Measurements from ENCODE around the gene NUB1.

The NUB1 gene

DNA sequence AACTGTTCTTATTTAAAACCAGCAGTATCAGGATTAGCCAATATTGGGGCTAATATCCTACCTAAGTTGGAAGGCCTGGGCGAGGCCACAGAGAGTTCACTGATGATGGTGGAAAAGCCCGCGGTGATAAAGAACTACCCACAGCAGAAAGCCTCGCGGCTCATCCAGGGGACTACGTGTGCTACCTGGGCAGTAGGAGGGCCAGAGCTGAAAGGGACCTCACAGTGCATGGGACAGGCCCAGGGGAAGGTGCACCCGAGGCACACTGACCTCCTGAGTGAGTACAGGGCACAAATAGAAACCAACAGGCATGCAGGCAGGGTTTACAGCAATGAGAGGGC lies 66.9 kb downstream of the NUB1 start:
- Histone ChIP-seq H3K9me3 (ENCODE audit: severe bottlenecking) (no peaks in the 10 kb centered on the region), H3K27ac (no peak overlapping the region), H3K27me3 (ENCODE audit: insufficient read depth, low read depth, severe bottlenecking) (peaks cover 12% of the 10 kb centered on the region), H3K36me3 (no peaks in the 10 kb centered on the region), H3K4me3 (ENCODE audit: low read depth, low read length) (no peak overlapping the region)
- no peak for DNase-seq
- no peak for TF ChIP-seq CTCF (IDR thresholded peaks at IDR 0.05; ENCODE audit: low read depth, low read length)

GRCh38 chr7:151408839-151409666 lies 67.4 kb downstream of the NUB1 start:
- no peaks in the 10 kb centered on the region for H3K36me3 ChIP-seq
- H3K9me3 ChIP-seq (ENCODE audit: severe bottlenecking): no peaks in the 10 kb centered on the region
- H3K27ac ChIP-seq: no peak overlapping the region; the same call in 1 of the 2 replicates
- peaks cover 12% of the 10 kb centered on the region for H3K27me3 ChIP-seq (ENCODE audit: insufficient read depth, low read depth, severe bottlenecking)
- H3K4me3 ChIP-seq (ENCODE audit: low read depth, low read length): peak overlapping the region; percentile 89
- TF ChIP-seq CTCF (IDR thresholded peaks at IDR 0.05; ENCODE audit: low read depth, low read length): no peak
- no peak for DNase-seq

GRCh38 chr7:151409667-151410404 lies 68.2 kb downstream of the NUB1 start, which contains the start of gene WDR86:
TSS of gene WDR86 (minus strand) at chr7:151410038. CDS start at chr7:151409589, 449 bp downstream.
- Histone ChIP-seq H3K27ac (no peak within 1 kb of the TSS; the same call in 1 of the 2 replicates), H3K27me3 (ENCODE audit: insufficient read depth, low read depth, severe bottlenecking) (peaks cover 12% of the 10 kb centered on the region), H3K9me3 (ENCODE audit: severe bottlenecking) (no peaks in the 10 kb centered on the region), H3K4me3 (ENCODE audit: low read depth, low read length) (peak within 1 kb of the TSS; percentile 89), H3K36me3 (no peaks in the 10 kb centered on the region)
- peak; percentile 33 for DNase-seq
- no peak for TF ChIP-seq CTCF (IDR thresholded peaks at IDR 0.05; ENCODE audit: low read depth, low read length)

DNA sequence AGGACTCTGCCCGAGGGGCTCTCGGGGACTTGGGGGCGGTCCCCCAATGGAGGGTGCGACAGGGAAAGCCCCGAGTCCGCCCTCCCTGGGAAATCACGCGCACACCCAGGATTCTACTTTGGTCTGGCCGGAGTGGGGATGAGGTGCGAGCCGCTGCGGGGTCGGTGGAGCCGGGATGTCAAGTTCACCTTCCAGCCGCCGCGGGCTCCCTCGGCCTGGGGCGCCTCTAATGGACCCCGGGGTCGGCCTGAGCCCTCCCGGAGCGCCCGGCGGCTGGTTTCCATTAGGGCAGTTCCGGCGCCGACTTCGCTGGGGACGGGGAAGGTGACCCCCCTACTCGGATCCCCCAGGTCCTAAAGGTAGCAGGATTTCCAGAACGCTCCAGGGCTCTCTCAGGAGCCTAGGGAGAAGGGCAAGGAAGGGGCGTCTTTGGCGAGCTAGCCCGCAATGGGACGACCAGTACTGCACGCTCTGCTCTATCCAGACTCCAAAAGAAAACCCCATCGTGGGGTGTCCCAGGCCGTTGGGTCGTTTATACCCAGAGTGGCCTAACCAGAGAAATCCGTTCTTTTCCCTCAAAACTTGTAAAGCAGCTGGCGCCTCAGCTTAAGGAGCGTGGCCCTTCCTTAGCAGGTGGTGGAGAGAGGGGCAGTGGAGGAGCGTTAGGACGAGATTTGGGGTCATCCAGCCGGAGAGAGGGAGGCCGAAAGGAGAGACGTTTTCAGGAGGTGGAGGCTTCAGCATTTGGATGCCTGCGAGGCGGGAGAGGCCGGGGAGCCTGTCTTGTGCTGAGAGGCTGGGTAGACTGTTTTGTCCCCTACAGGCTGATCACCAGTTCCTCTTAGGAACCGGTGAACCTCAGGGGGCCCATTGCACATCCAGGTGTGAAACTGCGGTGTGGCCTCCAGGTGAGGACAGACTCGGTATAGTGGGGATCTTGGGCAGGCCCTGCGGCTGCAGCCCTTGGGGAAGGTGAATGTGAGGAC lies 69.1 kb downstream of the NUB1 start:
- DNase-seq: peak; percentile 66
- no peak for TF ChIP-seq CTCF (IDR thresholded peaks at IDR 0.05; ENCODE audit: low read depth, low read length)
- H3K4me3 ChIP-seq (ENCODE audit: low read depth, low read length): peak overlapping the region; percentile 89
- H3K36me3 ChIP-seq: no peaks in the 10 kb centered on the region
- H3K27me3 ChIP-seq (ENCODE audit: insufficient read depth, low read depth, severe bottlenecking): peaks cover 12% of the 10 kb centered on the region
- H3K9me3 ChIP-seq (ENCODE audit: severe bottlenecking): no peaks in the 10 kb centered on the region
- no peak overlapping the region; the same call in 1 of the 2 replicates for H3K27ac ChIP-seq

GRCh38 chr7:151411551-151411950 lies 69.9 kb downstream of the NUB1 start:
- Histone ChIP-seq H3K9me3 (ENCODE audit: severe bottlenecking) (no peaks in the 10 kb centered on the region), H3K36me3 (no peaks in the 10 kb centered on the region), H3K27ac (no peak overlapping the region), H3K27me3 (ENCODE audit: insufficient read depth, low read depth, severe bottlenecking) (peaks cover 12% of the 10 kb centered on the region), H3K4me3 (ENCODE audit: low read depth, low read length) (no peak overlapping the region)
- no peak for DNase-seq
- 0 out of 2 replicates have a peak, but pooled peaks have one; percentile 12 for TF ChIP-seq CTCF (IDR thresholded peaks at IDR 0.05; ENCODE audit: low read depth, low read length)
